Measurements from ENCODE around the gene SPAG17.

The SPAG17 gene

DNA sequence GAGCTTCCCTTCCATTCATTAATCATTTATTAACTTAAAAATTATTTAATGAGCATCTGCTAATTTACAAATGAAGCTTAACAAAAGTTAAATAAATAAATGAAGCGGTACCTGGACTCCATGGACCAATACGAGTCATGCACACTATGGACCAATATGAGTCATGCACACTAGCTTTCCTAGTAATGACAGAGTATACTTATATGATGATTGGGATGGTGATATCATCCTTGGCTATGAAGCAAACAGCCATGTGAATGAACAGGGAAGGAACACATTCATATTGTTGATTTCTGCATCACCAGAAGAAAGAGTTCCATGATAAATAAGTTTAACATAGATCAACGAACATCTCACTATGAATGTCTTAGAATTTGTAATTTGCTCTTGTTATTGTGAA lies 109.9 kb downstream of the SPAG17 start:
- DNase-seq (ENCODE audit: low read depth) = no peak

DNA sequence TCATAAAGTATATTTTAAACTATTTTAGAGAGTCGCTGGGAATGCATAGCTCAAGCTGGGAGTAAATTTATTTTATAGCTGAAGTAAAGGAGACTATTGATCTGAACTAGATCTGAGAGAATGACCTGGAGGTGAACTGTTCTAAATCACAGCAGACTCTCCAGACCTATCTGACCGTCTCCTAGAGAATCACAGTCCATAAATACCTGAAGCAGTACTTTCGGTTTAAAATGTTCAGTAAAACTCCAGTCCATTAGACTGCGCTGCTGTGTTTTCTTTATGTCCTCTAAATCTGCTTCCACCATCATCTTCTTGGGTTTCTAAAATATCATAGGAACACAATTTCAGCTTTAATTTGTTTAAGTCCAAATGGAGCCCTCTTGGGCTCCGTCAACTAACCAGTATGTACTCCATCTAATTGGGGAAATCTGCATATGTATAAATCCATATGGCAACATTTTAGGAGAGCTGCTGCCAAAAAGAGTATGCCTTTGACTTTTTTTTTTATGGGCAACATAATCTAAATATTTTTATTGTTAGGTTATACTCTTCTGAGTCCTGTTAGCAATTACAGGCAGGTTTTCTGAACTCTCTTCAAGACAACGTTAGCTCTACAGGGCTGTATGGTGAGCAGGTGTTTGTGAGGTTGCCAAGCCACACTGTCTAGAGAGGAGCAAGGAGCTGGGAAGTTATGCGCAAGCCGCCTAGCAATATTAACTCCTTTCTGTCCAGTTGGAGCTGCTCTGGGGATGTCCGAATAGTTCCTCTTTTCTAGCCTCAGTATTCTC lies 111.2 kb downstream of the SPAG17 start:
- DNase-seq (ENCODE audit: low read depth) = no peak

DNA sequence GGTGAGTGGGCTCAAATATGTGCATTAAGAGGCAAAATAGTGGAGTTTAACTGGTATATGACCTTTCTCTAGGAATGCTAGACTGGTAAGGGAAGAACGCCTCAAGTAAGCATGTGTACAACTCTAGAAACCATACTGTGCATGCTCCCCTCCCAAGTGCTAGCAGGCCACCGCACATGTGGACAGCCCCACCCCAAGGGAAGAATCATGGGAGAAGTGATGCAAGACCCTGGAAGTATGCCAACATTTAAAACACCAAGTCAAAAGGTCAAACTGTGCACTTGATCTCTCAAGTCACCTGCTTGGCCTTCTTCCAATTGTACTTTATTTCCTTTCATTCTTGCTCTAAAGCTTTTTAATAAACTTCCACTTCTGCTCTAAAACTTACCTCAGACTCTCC lies 135.0 kb downstream of the SPAG17 start:
- no peak for DNase-seq (ENCODE audit: low read depth)

DNA sequence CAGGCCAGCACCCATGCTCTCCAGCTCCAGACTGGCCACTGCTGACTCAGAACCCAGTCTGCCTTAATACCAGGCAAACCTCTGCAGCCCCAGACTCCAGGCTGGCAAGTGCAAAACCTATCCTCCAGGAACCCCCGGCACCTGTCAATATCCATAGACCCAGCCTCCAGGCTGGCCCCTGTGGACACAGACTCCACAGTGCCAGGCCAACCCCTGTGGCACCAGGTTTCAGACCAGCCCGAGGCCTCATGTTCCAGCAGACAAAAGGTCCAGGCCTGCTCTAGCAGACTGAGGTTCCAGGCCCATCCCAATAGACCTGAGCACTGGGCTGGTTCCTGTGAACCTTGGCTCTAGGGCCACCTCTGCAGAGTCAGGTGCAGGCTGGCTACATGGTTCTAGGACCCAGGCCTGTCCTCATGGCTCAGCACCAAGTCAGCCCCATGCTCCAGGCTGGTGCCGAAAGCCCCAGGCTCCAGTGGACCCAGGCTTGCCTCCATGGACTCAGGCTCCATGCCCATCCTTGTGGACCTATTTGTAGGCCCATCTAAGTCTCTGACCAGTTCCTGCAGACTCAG lies 137.3 kb downstream of the SPAG17 start:
- no peak for DNase-seq (ENCODE audit: low read depth)

DNA sequence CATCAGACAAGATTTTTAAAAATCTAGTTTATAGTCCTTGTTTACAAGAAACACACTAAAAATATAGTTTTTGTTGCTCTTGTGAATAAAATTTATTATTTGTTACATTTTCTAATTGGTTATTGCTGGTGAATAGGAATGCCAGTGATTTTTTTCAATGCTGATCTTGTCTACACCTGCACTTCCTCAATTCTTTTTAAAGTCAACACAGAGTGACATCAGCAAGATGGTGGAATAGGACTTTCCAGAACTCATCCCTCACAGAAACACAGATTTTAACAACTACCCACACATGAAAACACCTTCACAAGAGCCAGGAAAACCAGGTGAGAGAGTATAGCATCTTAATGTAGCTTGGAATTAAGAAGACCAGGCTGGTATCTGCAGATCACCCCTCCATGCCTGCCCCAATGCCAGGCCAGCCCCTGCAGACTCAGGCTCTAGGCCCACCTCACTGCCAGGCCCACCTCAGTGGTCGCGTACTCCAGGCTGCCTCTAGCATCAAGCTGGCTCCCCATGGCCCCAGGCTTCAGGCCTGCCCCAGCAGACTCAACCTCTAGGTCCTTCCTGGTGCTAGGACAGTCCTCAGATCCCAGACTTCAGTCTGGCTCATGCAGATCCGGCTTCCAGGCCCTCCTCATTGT lies 137.9 kb downstream of the SPAG17 start:
- DNase-seq (ENCODE audit: low read depth) = no peak

DNA sequence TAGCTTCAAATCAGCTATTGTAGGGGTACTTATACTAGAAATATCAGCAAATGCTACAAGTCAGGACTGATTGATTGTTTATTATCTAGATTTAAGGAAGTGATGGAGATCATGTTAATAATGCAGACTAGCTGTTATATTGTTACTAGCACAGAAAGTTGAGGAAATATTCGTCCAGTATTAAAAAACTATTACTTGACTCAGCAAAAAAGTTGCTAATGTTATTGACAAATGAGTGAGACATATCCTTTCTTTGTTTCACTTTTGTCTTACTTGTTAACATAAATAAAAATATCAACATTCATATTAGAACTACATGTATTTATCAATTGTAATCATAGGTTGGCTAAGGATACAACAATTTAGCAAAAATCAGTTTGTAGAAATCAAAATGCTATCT lies 141.4 kb downstream of the SPAG17 start:
- no peak for DNase-seq (ENCODE audit: low read depth)

DNA sequence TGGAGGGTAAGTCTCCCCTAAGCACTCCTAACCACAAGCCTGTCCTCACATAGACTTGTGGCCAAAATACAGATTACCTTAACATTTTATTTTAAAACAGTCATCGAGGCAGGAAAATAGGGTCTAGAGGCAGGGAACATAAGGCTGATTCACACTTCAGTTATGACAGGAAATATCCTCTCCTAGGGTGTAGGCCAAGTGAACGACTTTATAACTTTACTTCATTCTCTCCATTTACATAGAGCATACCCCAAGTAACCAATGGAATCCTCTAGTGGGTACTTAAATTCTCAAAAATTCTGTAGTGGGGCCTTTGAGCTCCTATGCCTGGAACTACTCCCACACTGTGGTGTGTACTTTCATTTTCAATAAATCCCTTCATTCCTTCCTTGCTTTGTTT lies 142.5 kb downstream of the SPAG17 start:
- DNase-seq (ENCODE audit: low read depth) = no peak

DNA sequence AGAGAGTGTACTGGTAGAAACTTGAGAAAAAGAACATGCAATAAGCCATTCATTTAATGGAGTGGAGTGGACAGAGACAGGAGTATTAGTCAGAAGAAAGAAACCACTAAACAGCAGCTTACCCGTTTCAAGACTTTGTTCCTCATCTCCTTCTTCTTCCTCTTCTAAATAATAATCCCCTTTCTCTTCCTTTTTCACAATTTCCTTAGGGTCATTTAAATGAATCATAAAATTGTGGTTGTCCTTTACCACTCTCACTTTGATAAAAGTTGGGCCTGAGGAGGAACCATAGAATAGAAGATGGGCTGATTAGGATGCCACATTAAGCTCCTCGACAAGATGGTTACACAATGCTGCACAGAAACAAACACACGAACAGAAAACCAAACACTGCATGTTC lies 145.9 kb downstream of the SPAG17 start:
- no peak for DNase-seq (ENCODE audit: low read depth)

DNA sequence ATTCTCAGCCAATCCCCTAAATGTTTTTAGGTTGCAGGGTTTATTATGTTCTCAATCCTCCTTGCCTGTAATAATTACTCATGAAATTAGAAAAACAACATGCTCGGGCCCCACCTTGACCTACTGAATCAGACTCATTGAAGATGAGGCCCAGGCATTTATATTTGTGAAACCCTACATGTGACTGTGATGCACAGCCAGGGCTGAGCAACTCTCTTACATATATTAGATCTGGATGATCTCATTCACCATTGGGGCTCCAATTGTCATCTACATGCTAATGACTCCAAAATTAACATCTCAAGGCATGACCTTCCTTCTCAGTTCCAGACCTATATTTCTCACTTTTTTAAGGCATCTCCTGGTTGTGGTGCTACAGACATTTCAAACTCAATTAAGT lies 152.1 kb downstream of the SPAG17 start:
- no peak for DNase-seq (ENCODE audit: low read depth)

DNA sequence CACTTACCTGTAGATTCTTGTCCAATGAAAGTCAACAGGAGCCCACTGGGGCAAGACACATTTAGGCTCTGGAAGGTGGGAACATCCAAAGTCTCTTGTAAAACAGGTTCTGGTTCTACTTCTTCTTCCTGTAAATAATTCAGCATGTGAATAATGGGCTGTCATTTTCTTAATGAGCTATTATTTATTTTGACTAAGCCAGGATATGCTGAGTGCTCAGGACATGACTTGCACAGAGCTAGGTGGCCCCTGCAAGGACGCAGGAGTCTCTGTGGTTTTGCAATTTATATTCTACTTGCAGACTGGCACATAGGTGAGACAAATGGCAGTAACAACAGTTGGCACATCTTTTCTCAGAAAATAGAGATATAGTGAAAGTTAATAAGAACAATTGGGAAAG lies 156.8 kb downstream of the SPAG17 start:
- DNase-seq (ENCODE audit: low read depth) = no peak

DNA sequence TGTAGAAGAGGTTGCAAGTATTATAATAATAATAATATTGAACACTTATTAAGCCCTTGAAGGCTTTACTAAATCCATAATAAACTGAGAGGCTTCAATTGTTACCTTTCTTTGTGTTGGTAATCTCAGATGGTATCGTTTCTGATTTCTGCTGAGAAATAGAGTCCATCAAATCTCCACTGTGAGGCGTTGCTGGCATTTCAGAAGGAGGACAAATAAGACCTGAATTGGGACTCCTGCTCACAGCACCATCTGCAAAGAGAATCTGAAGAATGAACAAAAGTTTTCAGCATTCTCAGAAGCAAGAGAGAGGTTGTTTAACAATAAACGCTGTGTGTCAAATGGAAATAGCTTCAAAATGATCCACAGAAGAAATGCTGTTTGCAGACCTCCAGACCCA lies 161.8 kb downstream of the SPAG17 start:
- DNase-seq (ENCODE audit: low read depth) = no peak

DNA sequence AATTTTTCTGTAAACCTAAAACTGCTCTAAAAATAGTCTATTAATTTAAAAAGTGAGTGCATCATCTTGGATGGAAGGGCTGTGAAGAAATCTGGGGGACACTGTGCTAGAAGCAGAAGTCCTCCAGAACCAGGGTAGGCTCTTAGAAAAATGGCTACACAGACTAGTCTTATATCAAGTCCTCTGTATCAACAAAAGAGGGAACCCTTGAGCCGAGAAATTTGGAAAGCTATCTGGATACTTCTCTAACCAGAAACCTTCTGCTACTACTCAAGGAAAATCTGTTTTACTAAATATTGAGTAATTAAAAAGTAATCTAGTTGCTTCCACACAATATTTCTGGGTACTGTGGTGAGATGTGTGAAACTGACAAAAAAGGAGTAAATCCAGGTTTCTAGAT lies 163.4 kb downstream of the SPAG17 start:
- DNase-seq (ENCODE audit: low read depth) = no peak

DNA sequence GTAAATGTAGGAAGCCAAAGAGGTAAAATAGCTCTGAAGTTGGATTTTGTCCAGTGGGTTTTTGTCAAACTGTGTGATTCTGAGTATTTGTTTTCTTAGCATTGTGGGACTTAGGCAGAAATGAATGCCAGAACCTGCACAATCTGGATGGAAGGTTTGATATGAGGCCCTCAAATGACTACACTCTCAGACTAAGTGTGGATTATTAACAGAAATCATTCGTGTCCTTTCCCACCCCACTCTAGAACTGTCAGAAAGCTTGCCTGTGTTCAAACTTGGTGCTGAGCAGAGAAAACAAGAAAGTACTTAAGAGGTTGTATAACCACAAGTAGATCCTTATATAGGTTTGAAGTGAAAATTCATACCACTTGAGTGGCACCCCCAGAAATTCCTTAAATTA lies 167.0 kb downstream of the SPAG17 start:
- DNase-seq (ENCODE audit: low read depth) = no peak

DNA sequence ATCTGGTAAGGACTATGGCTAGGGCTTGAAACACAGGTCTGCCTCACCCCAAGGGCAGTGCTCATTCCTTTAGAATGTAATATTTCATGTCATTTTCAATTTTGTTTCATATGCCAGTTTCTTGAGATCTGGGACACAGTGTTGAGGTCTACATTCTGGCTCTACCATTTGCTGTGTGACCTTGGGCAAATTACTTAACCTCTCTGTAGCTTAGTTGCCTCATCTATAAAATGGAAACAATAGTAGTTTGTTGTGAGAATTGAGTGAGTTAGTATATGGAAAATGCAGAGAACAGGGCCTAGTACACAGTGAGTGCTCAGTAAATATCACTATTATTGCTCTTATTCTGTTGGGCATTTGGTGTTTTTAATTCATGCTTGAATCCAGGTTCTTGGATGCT lies 171.1 kb downstream of the SPAG17 start:
- no peak for DNase-seq (ENCODE audit: low read depth)

DNA sequence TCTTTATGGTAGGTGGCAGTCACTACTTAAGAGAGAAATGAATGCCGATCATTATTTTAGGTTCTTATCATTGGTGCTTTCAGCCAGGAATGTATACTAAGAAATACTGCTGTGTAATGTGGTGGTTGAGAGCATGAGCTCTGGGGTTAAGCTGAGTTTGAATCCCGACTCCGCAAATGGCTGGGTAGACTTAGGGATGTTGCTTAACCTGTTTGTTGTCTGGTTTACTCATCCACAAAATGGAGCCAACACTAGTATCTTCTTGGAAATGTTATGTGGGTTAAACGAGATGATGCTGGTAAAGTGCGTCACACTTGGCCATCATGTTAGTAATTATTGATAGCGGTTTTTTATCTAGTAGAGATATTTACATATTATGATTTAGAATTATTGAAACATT lies 171.7 kb downstream of the SPAG17 start:
- no peak for DNase-seq (ENCODE audit: low read depth)

DNA sequence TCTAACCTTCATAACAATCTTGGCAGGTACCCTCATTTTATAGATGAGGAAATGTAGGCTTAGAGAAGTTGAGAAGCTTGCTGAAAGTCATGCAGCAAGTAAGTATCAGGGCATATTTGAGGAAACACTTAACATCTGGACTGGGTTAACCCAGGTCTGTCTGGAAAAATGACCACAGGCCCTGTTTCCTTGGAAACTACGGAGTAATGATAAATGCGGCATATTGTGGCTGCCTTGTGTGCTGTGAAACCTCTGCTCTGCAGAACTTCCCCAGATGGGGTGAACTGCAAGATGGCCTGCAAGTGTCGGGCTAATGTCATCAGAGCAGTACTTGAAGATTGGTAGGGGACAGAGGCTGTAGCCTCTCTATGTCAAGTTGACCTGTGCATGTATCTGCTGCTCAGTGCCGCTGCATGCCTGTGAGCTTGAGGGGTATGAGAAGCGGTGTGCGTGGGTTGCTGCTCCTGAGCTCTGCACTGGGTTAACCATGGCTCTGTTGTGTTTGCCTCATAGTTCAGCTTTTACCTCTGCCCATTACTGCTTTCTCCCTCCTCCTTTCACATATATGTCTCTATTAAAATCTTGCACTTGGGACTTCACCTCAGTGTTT lies 172.4 kb downstream of the SPAG17 start:
- no peak for DNase-seq (ENCODE audit: low read depth)

DNA sequence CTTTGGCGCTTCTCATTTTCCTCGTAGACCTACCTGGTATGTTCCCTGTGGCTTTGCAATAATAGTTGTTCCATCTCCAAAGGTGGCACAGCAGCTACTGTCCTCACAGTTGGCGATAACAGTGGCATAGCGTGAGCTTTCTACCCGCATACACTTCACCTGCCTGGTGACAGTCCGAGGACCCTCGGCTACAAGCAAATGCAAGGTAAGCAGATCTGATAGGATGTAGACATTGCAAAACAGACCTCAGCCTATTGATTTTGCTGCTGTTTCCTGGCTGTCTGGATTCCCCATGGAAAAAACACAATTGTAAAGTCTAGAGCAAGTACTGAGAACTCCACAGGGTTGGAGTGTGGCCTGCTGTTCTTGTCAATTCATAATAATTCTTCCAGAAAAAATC lies 177.0 kb downstream of the SPAG17 start:
- no peak for DNase-seq (ENCODE audit: low read depth)

DNA sequence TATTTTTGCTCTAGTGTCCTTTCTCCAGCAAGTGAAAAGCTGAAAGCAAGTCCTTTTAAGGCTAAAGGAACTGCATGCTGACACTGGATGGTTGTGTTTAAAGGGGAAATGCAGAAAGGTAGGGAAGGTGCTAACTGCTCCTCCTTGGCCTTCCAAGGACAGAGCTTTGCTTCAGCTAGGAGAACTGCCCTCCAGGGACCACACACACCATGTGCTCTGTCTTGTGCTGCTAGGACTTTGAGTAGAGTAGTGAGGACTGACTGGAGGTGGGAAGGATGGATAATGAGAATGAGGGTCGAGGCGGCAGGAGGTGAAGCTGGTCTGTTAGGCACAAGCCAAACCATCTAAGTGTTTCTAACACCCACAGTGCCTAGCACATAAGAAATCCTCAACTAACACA lies 177.6 kb downstream of the SPAG17 start:
- no peak for DNase-seq (ENCODE audit: low read depth)

DNA sequence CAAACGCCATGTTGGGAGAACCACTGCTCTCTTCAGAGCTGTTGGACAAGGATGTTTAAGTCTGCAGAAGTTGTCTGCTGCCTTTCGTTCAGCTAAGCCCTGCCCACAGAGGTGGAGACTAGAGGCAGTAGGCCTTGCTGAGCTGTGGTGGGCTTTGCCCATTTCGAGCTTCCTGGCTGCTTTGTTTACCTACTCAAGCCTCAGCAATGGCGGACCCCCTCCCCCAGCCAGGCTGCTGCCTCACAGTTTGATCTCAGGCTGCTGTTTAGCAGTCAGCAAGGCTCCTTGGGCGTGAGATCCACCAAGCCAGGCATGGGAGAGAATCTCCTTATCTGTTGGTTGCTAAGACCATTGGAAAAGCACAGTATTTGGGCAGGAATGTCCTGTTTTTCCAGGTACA lies 180.7 kb downstream of the SPAG17 start:
- DNase-seq (ENCODE audit: low read depth) = no peak

DNA sequence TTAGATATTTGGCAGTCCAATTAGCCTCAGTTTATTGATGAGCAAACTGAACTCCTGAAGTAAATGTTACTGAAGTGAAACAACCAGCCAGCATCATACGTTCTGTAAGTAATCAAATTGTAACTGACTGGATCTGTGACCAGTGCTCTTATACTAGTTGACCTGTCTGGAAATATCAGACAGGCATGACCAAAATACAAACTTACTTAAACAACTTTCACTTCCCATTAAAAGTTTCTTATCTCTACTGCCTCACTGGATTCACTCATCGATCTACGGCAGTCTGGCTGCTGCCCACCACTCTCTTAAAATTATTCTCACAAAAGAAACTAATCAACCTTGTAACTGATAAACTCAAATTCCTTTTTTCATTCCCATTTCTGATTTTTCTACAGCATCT lies 199.1 kb downstream of the SPAG17 start:
- no peak for DNase-seq (ENCODE audit: low read depth)

DNA sequence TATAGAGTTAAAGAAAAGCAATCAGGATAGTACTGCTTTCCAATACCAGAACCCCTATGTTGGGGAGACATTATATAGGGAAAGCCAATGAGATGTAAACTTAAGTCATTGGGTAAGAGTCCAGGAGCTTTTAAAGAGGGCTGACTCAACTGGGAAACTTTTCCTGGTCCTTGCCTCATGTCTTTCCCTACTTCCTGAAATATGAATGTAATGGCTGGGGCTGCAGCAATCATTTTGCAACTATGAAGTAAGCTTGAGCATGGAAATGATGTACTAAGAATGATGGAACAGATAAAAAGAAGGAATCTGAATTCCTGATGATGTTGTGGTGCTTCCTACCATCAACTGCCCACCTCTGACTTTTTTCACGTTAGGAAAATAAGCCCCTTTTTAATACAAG lies 199.8 kb downstream of the SPAG17 start:
- DNase-seq (ENCODE audit: low read depth) = no peak

DNA sequence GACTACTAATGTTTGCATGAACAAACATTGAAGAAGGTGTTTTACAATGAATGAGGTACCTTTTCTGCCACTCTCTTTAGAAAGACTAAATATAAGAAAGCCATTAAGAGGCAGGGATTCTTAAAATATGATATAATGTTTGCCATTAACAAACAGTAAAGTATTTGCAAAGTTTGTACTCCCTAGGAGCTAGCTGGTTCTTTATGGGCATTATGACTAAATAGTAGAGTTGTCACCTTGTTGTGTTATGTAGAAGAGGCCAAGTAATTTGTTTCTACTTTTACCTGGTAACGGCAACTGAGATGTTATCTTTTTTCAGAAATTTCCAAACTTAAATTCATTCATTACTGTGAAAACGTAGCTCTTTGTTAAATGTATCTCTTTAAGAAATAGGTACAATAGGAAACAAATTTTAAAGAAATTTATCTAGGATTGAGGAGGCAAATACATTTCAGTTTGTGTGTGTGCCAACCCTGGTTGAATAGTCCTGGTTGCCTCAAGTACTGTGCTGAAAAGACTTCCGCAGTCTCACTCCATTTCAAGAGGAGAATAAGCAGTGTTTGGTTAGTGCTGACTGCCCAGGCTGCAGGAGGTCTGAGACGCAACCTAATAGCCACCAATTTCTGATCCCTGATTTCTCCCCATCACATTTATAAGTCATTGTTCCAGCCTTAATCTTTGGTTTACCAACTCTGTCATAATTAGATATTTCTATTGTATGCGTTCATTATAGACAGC lies 203.4 kb downstream of the SPAG17 start:
- no peak for DNase-seq (ENCODE audit: low read depth)

DNA sequence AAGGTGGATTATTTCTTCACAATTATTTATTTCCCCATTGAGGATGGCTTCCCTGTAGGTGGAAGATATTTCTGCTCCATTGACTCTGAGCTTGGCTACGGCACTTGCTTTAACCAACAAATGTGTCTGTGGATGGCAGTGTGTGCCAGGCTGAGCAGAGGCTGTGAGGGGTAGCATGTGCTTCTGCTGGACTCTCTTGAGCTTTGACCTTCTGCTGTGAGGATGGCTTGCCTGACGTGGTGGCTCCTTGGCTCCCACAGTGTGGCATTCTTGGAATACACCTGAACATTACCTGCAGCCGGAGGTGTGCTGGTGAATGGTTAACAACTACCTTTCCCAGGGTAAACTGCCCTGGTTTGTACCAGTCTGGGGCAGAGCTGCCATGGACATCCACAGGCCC lies 208.6 kb downstream of the SPAG17 start:
- no peak for DNase-seq (ENCODE audit: low read depth)
